Fibroblast of pulmonary artery (primary cell): Measurements from ENCODE around the gene KRT40.

ENCODE experiments used
- DNase-seq: peaks from one replicate; pipeline ENCODE4 v3.0.0-alpha.2; 2010; ENCODE audit warnings: low read depth
- H3K4me3 ChIP-seq: replicated peaks from 2 replicates; pipeline ENCODE4 v1.5.1; 2011; ENCODE audit warnings: low read depth, mild to moderate bottlenecking, control low read depth, low read length, moderate library complexity
- CTCF ChIP-seq: IDR thresholded peaks from 2 replicates; pipeline ENCODE4 v1.5.1; 2011; ENCODE audit warnings: mild to moderate bottlenecking, control low read depth, low read length, inconsistent platforms; ENCODE audit errors: missing control alignments

The KRT40 gene

DNA sequence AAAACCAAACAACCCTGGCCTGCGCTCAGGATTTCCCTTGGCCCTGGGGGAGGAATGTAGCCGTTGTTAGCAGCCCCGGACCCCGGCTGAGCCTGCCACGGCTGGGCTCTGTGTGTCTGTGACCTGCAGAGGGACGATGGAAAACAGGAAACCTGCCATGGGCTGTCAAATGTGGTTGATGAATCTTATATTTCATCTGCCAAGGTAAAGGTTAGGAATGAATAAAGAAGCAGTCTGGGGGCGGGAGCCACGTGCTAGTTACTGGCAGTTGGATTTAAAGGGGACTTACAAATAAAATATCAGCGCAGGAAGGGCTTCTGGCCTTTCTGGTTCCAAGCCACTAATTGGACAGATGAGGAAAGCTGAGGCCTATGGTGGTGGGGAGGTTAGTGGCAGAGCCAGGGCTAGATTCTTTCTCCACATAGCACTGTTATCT is 46.7 kb downstream of the KRT40 start, which contains the start of gene KRT23:
TSS of gene KRT23 (minus strand) at position 263 of the 436 bp plus-strand sequence. CDS start 1,043 bp downstream, outside the sequence.
- TF ChIP-seq CTCF, result no peak
- no peak within 1 kb of the TSS for H3K4me3 ChIP-seq

GRCh38 chr17:40936976-40937375 is 47.1 kb downstream of the KRT40 start:
- DNase-seq, result no peak
- no peak for TF ChIP-seq CTCF
- no peak overlapping the region for H3K4me3 ChIP-seq

More for the DNA sequence above, 46.7 kb downstream of the KRT40 start, which contains the start of gene KRT23:
- DNase-seq, result no peak

DNA sequence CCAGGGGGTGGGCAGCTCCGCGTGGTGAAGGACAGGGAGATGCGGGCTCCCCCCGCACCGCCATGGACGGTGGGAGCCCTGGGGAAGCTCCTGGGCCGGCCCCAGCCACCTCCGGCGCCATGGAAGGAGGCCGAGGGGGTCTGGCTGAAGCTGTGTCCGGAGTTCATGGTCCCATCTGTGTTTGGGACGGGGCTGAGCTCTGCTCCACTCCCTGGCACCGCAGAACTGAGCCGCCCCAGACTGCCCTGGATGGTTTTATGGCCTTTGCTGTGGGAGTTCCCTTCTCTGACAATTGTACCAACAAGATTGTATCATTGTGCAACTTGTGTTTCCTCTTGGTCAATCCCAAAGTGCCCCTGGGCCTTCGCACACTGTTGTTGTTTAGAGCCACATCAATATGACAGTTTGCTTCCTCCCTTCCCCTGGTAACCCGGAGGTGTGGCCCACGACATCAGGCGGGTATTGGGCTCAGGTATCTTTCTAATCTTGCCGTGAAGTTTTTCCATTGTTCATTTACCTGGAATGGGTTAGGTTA is 47.6 kb downstream of the KRT40 start:
- no peak for TF ChIP-seq CTCF
- no peak overlapping the region for H3K4me3 ChIP-seq
- DNase-seq, result no peak

DNA sequence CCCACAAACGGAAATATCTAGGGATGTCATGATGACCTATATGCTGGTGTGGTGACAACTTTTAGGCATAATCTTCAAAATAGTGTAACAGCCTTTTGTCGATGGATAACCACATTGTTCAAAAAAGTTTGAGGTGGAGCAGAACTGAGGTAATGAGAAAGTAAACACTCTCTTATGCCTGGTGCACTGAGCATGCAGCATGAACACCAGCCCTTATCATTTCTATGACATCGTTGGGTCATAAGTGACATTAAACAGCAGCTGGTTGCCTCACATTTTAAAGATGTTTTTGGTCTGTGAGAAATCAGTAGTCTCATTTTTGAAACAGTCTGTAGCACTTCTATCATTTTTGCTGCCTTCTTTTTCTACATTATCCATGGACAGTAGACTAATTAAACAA is 48.5 kb downstream of the KRT40 start:
- H3K4me3 ChIP-seq, result no peak overlapping the region
- no peak for TF ChIP-seq CTCF
- DNase-seq, result no peak

- H3K4me3 ChIP-seq, result no peak overlapping the region
- no peak for TF ChIP-seq CTCF
- DNase-seq, result no peak
These were observed 51.5 kb downstream of the KRT40 start for GRCh38 chr17:40932608-40933007.

GRCh38 chr17:40931311-40931710 is 52.8 kb downstream of the KRT40 start:
- H3K4me3 ChIP-seq, result no peak overlapping the region
- no peak for TF ChIP-seq CTCF
- DNase-seq, result no peak
